Memory B cell (primary cell): ENCODE results near the gene WBP1L.
A peak's percentile ranks its signal among the peaks of the same experiment; 100 is the strongest.
"Not testable (repeated sequence)": the region's sequence is repeated elsewhere in the genome, so short reads cannot be mapped to it uniquely, and the experiment has no call there.

Source experiments
- ATAC-seq: fragments of 150-1000 bp; cut with Tn5 transposase; 2 replicates; pipeline ENCODE4 v1.10.0; 2021; ENCODE audit warnings: low read depth, mild to moderate bottlenecking, moderate library complexity
- DNase-seq, 2 donors: peaks; one replicate each; pipeline ENCODE4 v3.0.0; 2022; ENCODE audit warnings: low spot score in 2 of 2
- H3K27ac Mint-ChIP-seq: one replicate; pipeline ENCODE4 v1.8.0; 2022; ENCODE audit warnings: mild to moderate bottlenecking, moderate library complexity, mixed read lengths
- H3K27me3 Mint-ChIP-seq: one replicate; pipeline ENCODE4 v1.8.0; 2022; ENCODE audit warnings: mixed read lengths
- H3K36me3 Mint-ChIP-seq: one replicate; pipeline ENCODE4 v1.8.0; 2022; ENCODE audit warnings: mild to moderate bottlenecking, mixed read lengths
- H3K4me1 Mint-ChIP-seq: one replicate; pipeline ENCODE4 v1.8.0; 2022; ENCODE audit warnings: mixed read lengths
- H3K4me3 Mint-ChIP-seq: one replicate; pipeline ENCODE4 v1.8.0; 2022; ENCODE audit warnings: mild to moderate bottlenecking, moderate library complexity, mixed read lengths
- H3K9me3 Mint-ChIP-seq: one replicate; pipeline ENCODE4 v1.8.0; 2022; ENCODE audit warnings: mixed read lengths

WBP1L gene

GRCh38 chr10:102831322-102832071 lies 87.7 kb downstream of the WBP1L start:
- Mint-ChIP-seq H3K36me3 (peaks cover 4% of the 10 kb centered on the region), H3K27me3 (peaks cover 8% of the 10 kb centered on the region), H3K4me1 (no peaks in the 10 kb centered on the region), H3K9me3 (no peaks in the 10 kb centered on the region), H3K4me3 (no peak overlapping the region), H3K27ac (no peak overlapping the region)
- no peak for ATAC-seq
- no peak for DNase-seq

DNA sequence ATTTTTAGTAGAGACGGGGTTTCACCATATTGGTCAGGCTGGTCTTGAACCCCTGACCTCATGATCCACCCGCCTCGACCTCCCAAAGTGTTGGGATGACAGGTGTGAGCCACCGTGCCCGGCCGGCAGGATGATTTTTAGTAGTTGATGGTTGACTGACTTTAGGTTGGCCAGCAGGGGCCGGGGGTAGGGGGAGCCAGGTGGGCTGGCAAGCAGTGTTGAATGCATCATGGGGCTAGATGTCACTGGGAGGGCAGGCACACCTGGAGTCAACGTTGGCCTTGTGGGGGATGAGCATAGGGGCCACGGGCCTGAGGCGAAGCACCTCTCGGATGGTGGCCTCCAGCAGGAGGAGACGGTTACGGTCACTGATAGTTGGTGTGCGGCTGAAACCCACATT lies 88.5 kb downstream of the WBP1L start:
- no peaks in the 10 kb centered on the region for H3K9me3 Mint-ChIP-seq
- DNase-seq = no peak
- H3K4me3 Mint-ChIP-seq = no peak overlapping the region
- no peak for ATAC-seq
- H3K27ac Mint-ChIP-seq = no peak overlapping the region
- H3K36me3 Mint-ChIP-seq = peaks cover 4% of the 10 kb centered on the region
- no peaks in the 10 kb centered on the region for H3K4me1 Mint-ChIP-seq
- peaks cover 8% of the 10 kb centered on the region for H3K27me3 Mint-ChIP-seq

DNA sequence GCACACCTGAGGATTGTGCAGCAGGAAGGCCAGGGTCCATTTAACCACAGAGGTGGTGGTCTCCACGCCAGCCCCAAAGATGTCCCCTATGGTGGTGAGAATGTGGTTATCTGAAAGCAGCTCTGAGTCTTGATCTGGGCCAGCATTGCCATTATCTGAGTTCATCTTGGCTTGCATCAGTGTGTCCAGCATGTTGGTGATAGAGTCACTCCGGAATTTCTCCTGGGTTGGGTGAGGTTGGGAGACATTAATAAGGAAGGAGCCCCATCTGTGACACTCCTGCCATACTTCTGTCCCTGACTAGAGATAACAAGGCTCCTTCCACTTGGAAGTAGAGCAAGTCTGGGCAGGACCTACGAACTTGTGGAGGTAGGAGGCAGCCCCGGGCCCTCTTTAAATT lies 89.2 kb downstream of the WBP1L start:
- Mint-ChIP-seq H3K36me3 (peaks cover 4% of the 10 kb centered on the region), H3K27me3 (peaks cover 8% of the 10 kb centered on the region), H3K4me1 (no peaks in the 10 kb centered on the region)

DNA sequence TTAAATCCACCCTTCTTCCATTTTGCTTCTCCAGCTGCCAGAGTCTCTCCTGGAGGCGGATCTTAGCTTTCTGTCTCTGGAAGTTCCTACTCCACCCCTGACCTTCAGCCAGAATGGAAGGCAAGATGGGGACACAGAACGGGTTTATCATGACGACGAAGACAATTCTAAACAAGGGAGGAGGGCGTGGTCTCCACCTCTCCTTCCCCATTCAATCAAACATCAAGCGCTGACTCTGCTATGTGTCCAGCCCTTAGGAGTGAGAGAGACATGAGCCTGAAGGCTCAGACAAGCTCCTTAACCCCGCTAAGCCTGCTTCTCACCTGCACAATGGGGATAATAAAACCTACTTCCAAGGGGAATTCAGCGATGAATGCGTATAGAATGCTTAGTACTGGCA lies 90.4 kb downstream of the WBP1L start:
- ATAC-seq (no peak), DNase-seq (no peak)
- Mint-ChIP-seq H3K4me3 (no peak overlapping the region), H3K36me3 (peaks cover 4% of the 10 kb centered on the region), H3K27ac (no peak overlapping the region), H3K27me3 (peaks cover 6% of the 10 kb centered on the region), H3K4me1 (no peaks in the 10 kb centered on the region), H3K9me3 (peaks cover 11% of the 10 kb centered on the region)

More for the DNA sequence above, 89.2 kb downstream of the WBP1L start:
- H3K27ac Mint-ChIP-seq = no peak overlapping the region
- no peak for DNase-seq
- H3K9me3 Mint-ChIP-seq = peaks cover 3% of the 10 kb centered on the region
- H3K4me3 Mint-ChIP-seq = no peak overlapping the region
- no peak for ATAC-seq

- Mint-ChIP-seq H3K4me3 (no peak overlapping the region), H3K4me1 (no peaks in the 10 kb centered on the region), H3K36me3 (peaks cover 4% of the 10 kb centered on the region), H3K27me3 (peaks cover 7% of the 10 kb centered on the region), H3K27ac (no peak overlapping the region), H3K9me3 (peaks cover 11% of the 10 kb centered on the region)
- peak; percentile 74 to 78 for DNase-seq
- ATAC-seq = peak; percentile 99
Observed at GRCh38 chr10:102835007-102835482, 91.3 kb downstream of the WBP1L start.

DNA sequence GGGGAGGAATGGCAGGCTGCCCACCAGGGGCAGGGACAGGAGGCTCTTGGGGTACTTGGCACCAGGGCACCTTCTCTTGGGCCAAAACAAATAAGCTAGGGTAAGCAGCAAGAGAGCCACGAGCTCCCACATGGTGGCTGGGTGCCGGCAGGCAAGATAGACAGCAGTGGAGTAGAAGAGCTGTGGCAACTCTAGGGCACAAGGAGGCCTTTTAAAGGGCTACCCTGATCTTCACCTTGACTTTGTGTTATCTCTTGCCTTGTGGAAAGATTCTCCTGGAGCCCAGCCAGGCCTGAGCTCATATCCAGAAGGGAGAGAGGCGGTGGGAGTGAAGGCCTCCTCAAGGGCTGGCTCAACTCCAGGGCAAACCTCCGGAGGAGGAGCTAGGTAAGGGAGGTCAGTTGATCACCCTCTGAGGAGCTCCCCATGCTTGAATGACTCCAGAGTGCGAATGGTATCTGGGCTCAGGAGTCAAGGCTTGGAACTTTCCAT lies 93.5 kb downstream of the WBP1L start, which contains the start of gene CYP17A1:
CYP17A1 (minus strand) TSS at position 184 of the 492 bp plus-strand sequence; CDS start at position 132, 52 bp downstream.
- no peak within 1 kb of the TSS for H3K4me3 Mint-ChIP-seq
- no peak for DNase-seq
- peaks cover 8% of the 10 kb centered on the region for H3K27me3 Mint-ChIP-seq
- no peaks in the 10 kb centered on the region for H3K4me1 Mint-ChIP-seq
- H3K9me3 Mint-ChIP-seq = peaks cover 11% of the 10 kb centered on the region
- no peaks in the 10 kb centered on the region for H3K36me3 Mint-ChIP-seq
- H3K27ac Mint-ChIP-seq = no peak within 1 kb of the TSS
- no peak for ATAC-seq

DNA sequence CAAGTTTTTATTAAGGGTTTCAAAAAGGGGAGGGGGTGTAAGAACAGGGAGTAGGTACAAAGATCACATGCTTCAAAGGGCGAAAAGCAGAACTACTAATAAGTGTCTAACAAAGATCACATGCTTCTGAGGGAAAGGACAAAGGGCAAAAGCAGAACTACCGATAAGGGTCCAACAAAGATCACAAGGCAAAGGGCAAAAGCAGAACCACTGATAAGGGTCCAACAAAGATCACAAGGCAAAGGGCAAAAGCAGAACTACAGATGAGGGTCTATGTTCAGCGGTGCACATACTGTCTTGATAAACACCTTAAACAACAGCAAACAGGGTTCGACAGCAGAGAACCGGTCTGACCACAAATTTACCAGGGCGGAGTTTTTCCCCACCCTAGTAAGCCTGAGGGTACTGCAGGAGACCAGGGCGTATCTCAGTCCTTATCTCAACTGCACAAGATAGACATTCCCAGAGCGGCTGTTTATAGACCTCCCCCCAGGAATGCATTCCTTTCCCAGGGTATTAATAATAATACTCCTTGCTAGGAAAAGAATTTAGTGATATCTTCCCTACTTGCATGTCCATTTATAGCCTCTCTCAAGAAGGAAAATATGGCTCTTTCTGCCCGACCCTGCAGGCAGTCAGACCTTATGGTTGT lies 94.7 kb downstream of the WBP1L start:
- Mint-ChIP-seq H3K9me3 (peaks cover 16% of the 10 kb centered on the region), H3K27me3 (peaks cover 14% of the 10 kb centered on the region)
- not testable (repeated sequence) for H3K27ac Mint-ChIP-seq, ATAC-seq, H3K4me1 Mint-ChIP-seq, H3K4me3 Mint-ChIP-seq, DNase-seq, H3K36me3 Mint-ChIP-seq

DNA sequence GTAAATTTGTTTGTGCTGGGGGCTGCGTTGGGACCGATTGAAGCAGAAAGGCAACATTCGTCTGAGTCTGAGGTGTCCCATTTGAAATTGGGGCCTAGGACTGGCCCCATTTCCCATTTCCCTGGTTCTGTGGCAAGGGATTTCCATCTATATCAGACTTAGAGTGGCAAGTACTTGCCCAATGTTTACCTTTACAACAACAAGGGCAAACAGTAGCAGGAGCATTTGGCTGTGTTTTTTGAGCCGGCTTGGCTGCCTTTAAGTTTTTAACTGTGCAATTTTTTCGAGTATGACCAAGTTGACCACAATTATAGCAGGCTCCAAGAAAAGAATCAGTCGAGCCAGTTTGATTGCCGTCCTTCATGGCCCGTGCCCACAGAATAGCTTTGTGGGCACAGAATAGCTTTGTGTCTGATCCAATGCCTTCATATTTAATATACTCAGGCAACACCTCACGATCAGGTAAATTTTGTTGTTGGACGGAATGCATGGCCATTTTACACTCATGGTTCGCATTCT lies 98.1 kb downstream of the WBP1L start:
- peaks cover 14% of the 10 kb centered on the region for H3K27me3 Mint-ChIP-seq
- H3K4me3 Mint-ChIP-seq = no peak overlapping the region
- ATAC-seq = no peak
- H3K36me3 Mint-ChIP-seq = no peaks in the 10 kb centered on the region
- H3K4me1 Mint-ChIP-seq = no peaks in the 10 kb centered on the region
- peaks cover 21% of the 10 kb centered on the region for H3K9me3 Mint-ChIP-seq
- no peak overlapping the region for H3K27ac Mint-ChIP-seq
- DNase-seq = no peak

DNA sequence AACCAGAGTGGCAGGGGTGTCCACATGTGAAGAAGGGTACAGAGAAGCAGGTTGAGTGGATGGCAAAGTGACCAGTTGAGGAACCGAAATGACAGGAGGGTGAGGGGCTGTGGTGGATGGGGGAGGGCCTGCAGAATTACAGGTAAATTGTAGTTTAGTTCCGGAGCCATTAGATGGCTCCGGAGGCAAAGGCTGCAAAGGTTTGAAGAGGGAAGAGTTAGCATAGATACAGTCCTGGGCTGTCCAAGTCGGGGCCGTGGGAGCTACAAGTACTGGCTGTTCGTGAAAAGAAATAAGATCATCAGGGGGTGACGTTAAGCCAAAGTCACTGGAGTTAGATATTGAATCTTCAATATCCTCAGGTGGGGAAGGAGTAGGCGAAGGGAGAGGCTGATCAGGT lies 99.4 kb downstream of the WBP1L start:
- not testable (repeated sequence) for H3K4me1 Mint-ChIP-seq, DNase-seq, ATAC-seq, H3K4me3 Mint-ChIP-seq, H3K36me3 Mint-ChIP-seq, H3K27ac Mint-ChIP-seq
- Mint-ChIP-seq H3K27me3 (peaks cover 14% of the 10 kb centered on the region), H3K9me3 (peaks cover 16% of the 10 kb centered on the region)

GRCh38 chr10:102844190-102844776 lies 100.5 kb downstream of the WBP1L start:
- not testable (repeated sequence) for ATAC-seq, H3K9me3 Mint-ChIP-seq, H3K4me3 Mint-ChIP-seq, H3K4me1 Mint-ChIP-seq, H3K27ac Mint-ChIP-seq, H3K36me3 Mint-ChIP-seq, DNase-seq
- H3K27me3 Mint-ChIP-seq = peaks cover 14% of the 10 kb centered on the region

DNA sequence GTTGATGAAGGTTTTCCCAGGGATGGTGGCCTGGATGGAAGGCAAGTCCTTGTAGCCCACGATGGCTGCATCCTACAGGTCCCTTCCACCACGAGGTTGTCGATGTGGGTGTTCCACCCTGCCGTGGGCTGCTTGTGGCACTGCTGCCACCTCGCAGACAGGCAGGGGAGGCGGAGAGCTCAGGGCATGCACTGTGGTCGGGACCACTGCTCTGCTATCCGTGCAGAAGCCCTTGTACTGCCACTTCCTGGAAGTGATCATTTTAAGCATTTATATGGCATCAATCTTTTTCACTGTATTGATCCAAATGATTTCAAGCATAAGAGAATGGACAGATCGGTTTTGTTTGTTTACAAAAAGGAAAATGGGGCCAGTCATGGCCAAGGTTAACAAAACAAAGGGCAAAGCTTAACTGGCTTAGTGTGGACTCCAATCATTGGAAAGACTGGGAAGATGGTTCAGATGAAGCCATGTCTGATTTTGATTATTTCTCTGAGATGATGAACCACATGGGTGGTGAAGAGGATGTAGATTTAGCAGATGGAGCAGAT lies 101.7 kb downstream of the WBP1L start:
- no peaks in the 10 kb centered on the region for H3K4me1 Mint-ChIP-seq
- no peaks in the 10 kb centered on the region for H3K36me3 Mint-ChIP-seq
- DNase-seq = no peak
- peaks cover 11% of the 10 kb centered on the region for H3K27me3 Mint-ChIP-seq
- no peak for ATAC-seq
- H3K27ac Mint-ChIP-seq = no peak overlapping the region
- peaks cover 10% of the 10 kb centered on the region for H3K9me3 Mint-ChIP-seq
- no peak overlapping the region for H3K4me3 Mint-ChIP-seq

- DNase-seq = no peak
- ATAC-seq = no peak
- Mint-ChIP-seq H3K27ac (no peak overlapping the region), H3K36me3 (no peaks in the 10 kb centered on the region), H3K4me3 (no peak overlapping the region), H3K4me1 (peaks cover 3% of the 10 kb centered on the region), H3K27me3 (no peaks in the 10 kb centered on the region), H3K9me3 (no peaks in the 10 kb centered on the region)
Observed at GRCh38 chr10:102850025-102850518, 106.3 kb downstream of the WBP1L start.

DNA sequence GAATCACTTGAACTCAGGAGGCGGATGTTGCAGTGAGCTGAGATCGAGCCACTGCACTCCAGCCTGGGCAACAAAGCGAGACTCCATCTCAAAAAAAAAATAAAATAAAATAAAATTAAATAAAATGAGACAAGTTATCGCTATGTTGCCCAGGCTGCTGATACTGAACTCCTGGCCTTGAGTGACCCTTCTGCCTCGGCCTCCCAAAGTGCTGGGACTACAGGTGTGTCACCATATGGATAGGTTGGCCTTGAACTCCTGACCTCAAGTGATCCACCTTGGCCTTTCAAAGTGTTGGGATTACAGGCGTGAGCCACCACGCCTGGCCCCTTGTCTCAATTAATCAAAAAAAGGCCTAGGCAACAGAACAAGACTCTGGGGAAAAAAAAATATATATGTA lies 109.5 kb downstream of the WBP1L start:
- not testable (repeated sequence) for H3K27ac Mint-ChIP-seq, ATAC-seq, H3K4me3 Mint-ChIP-seq, H3K4me1 Mint-ChIP-seq, H3K36me3 Mint-ChIP-seq, H3K27me3 Mint-ChIP-seq, DNase-seq, H3K9me3 Mint-ChIP-seq
